Measurements from ENCODE around the gene FBXO4.

FBXO4 gene

DNA sequence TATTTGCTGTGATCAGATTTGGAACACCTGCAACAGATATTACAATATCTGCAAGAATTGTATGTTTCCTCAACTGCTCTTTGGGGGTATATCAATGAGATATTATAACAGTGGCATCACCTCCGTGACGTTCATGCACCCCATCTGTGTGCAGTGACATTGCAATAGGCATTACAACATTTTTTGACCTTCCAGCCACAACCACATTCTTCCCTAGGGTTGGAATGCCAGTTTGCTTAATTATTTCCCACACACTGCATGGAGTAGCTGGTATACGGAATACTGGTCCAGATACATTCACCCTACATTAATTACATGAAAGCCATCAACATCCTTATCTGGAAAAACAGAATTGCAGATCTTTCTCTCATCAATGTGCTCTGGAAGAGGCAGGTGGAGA lies 42.3 kb downstream of the FBXO4 start:
- H3K27ac ChIP-seq (replicated peaks; ENCODE audit: low read length), result no peak overlapping the region
- H3K18ac ChIP-seq (ENCODE audit: low read length), result no peak overlapping the region
- H2BK120ac ChIP-seq (ENCODE audit: low read depth, low read length), result no peak overlapping the region
- no peak overlapping the region for H2BK12ac ChIP-seq (ENCODE audit: low read length)
- H3K14ac ChIP-seq (ENCODE audit: low read length), result no peak overlapping the region
- no CpG with 5 or more reads among the region's 3 CpGs for WGBS, 2 donors (ENCODE audit: extremely low coverage in 2 of 2, insufficient read length in 2 of 2, insufficient replicate concordance in 1 of 2)
- H3K9me3 ChIP-seq (replicated peaks in 1 of 2; ENCODE audit: control insufficient read depth in 2 of 2, insufficient read depth in 1 of 2, low read depth in 1 of 2, low read length in 2 of 2), result no peaks in the 10 kb centered on the region
- H3K9ac ChIP-seq (ENCODE audit: low read depth, low read length, poor library complexity), result no peak overlapping the region
- H2AFZ ChIP-seq (ENCODE audit: low read length), result no peak overlapping the region
- no peak overlapping the region for H2BK5ac ChIP-seq (ENCODE audit: low read length)
- H2BK15ac ChIP-seq (ENCODE audit: low read length), result no peak overlapping the region
- H4K8ac ChIP-seq (ENCODE audit: low read depth, low read length), result no peak overlapping the region
- no peaks in the 10 kb centered on the region for H3K79me1 ChIP-seq (ENCODE audit: low read depth, low read length)
- no peaks in the 10 kb centered on the region for H3K27me3 ChIP-seq (ENCODE audit: control insufficient read depth in 3 of 3, insufficient read depth in 3 of 3, low read depth in 1 of 3, low read length in 3 of 3)
- H2AK5ac ChIP-seq (ENCODE audit: low read depth, low read length), result no peak overlapping the region
- H3K4me3 ChIP-seq (ENCODE audit: low read length in 2 of 2), result no peak overlapping the region
- no peaks in the 10 kb centered on the region for H3K4me1 ChIP-seq (ENCODE audit: control insufficient read depth in 2 of 2, insufficient read depth in 1 of 2, low read depth in 1 of 2, low read length in 2 of 2)
- H3K4ac ChIP-seq (ENCODE audit: low read length), result no peak overlapping the region
- no peak overlapping the region for H3K23ac ChIP-seq (ENCODE audit: low read depth, low read length, poor library complexity)
- H3K36me3 ChIP-seq (replicated peaks in 1 of 2; ENCODE audit: control insufficient read depth in 2 of 2, insufficient read depth in 2 of 2, low read length in 2 of 2), result no peaks in the 10 kb centered on the region
- no peak overlapping the region for H4K91ac ChIP-seq (ENCODE audit: low read depth, low read length, poor library complexity)
- DNase-seq (ENCODE audit: low spot score), result no peak
- no peak overlapping the region for H3K4me2 ChIP-seq (ENCODE audit: insufficient read depth, low read length, poor library complexity, severe bottlenecking)

DNA sequence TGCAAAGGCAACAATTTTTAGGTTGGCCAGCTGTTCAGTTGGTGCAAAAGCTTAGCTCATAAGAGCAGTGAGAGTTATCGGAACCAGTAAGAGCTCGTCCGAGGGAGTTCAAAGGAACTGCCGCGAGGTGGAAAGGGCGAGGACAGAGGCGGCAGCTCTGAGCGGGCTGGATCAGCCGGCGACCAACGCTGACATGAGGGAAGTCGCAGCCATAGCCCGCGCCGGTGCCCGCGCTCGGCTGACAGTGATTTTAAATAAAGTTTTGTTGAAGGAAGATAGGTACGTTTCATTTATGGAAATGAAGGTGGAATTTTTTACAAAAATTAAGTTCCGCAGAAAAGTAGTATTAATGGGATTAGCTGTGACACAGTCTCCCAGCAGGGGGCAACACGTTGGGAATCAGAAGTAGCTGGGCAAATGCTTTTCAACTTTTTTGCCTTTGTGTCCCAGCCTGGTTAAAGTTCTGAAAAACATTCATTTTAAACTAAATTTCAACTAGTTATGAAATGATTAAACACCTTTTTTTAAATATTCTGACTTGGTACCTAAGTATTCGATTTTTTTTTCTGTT lies 43.2 kb downstream of the FBXO4 start:
- H3K14ac ChIP-seq (ENCODE audit: low read length), result no peak overlapping the region
- no peak overlapping the region for H4K8ac ChIP-seq (ENCODE audit: low read depth, low read length)
- no peak overlapping the region for H3K4me2 ChIP-seq (ENCODE audit: insufficient read depth, low read length, poor library complexity, severe bottlenecking)
- WGBS, 2 donors (ENCODE audit: extremely low coverage in 2 of 2, insufficient read length in 2 of 2, insufficient replicate concordance in 1 of 2), result 100% methylated on average over 2 of the region's 22 CpGs; no CpG with 5 or more reads in 1 of the 2 donors
- no peak overlapping the region for H3K18ac ChIP-seq (ENCODE audit: low read length)
- H2AK5ac ChIP-seq (ENCODE audit: low read depth, low read length), result no peak overlapping the region
- H3K23ac ChIP-seq (ENCODE audit: low read depth, low read length, poor library complexity), result no peak overlapping the region
- H3K9ac ChIP-seq (ENCODE audit: low read depth, low read length, poor library complexity), result no peak overlapping the region
- H2BK12ac ChIP-seq (ENCODE audit: low read length), result no peak overlapping the region
- H3K4me3 ChIP-seq (ENCODE audit: low read length in 2 of 2), result no peak overlapping the region
- no peaks in the 10 kb centered on the region for H3K4me1 ChIP-seq (ENCODE audit: control insufficient read depth in 2 of 2, insufficient read depth in 1 of 2, low read depth in 1 of 2, low read length in 2 of 2)
- no peak overlapping the region for H2BK5ac ChIP-seq (ENCODE audit: low read length)
- H3K79me1 ChIP-seq (ENCODE audit: low read depth, low read length), result no peaks in the 10 kb centered on the region
- H3K9me3 ChIP-seq (replicated peaks in 1 of 2; ENCODE audit: control insufficient read depth in 2 of 2, insufficient read depth in 1 of 2, low read depth in 1 of 2, low read length in 2 of 2), result no peaks in the 10 kb centered on the region
- H3K36me3 ChIP-seq (replicated peaks in 1 of 2; ENCODE audit: control insufficient read depth in 2 of 2, insufficient read depth in 2 of 2, low read length in 2 of 2), result no peaks in the 10 kb centered on the region
- no peak overlapping the region for H3K4ac ChIP-seq (ENCODE audit: low read length)
- no peaks in the 10 kb centered on the region for H3K27me3 ChIP-seq (ENCODE audit: control insufficient read depth in 3 of 3, insufficient read depth in 3 of 3, low read depth in 1 of 3, low read length in 3 of 3)
- no peak overlapping the region for H2BK15ac ChIP-seq (ENCODE audit: low read length)
- H3K27ac ChIP-seq (replicated peaks; ENCODE audit: low read length), result no peak overlapping the region
- H2AFZ ChIP-seq (ENCODE audit: low read length), result no peak overlapping the region
- no peak for DNase-seq (ENCODE audit: low spot score)
- no peak overlapping the region for H2BK120ac ChIP-seq (ENCODE audit: low read depth, low read length)
- no peak overlapping the region for H4K91ac ChIP-seq (ENCODE audit: low read depth, low read length, poor library complexity)

- no peak overlapping the region for H2BK5ac ChIP-seq (ENCODE audit: low read length)
- no peak overlapping the region for H2BK120ac ChIP-seq (ENCODE audit: low read depth, low read length)
- no peaks in the 10 kb centered on the region for H3K79me1 ChIP-seq (ENCODE audit: low read depth, low read length)
- H2BK12ac ChIP-seq (ENCODE audit: low read length), result no peak overlapping the region
- no peak overlapping the region for H4K8ac ChIP-seq (ENCODE audit: low read depth, low read length)
- H3K4ac ChIP-seq (ENCODE audit: low read length), result no peak overlapping the region
- no peaks in the 10 kb centered on the region for H3K4me1 ChIP-seq (ENCODE audit: control insufficient read depth in 2 of 2, insufficient read depth in 1 of 2, low read depth in 1 of 2, low read length in 2 of 2)
- H3K36me3 ChIP-seq (replicated peaks in 1 of 2; ENCODE audit: control insufficient read depth in 2 of 2, insufficient read depth in 2 of 2, low read length in 2 of 2), result no peaks in the 10 kb centered on the region
- H3K18ac ChIP-seq (ENCODE audit: low read length), result no peak overlapping the region
- H3K27me3 ChIP-seq (ENCODE audit: control insufficient read depth in 3 of 3, insufficient read depth in 3 of 3, low read depth in 1 of 3, low read length in 3 of 3), result no peaks in the 10 kb centered on the region
- H4K91ac ChIP-seq (ENCODE audit: low read depth, low read length, poor library complexity), result no peak overlapping the region
- H2AK5ac ChIP-seq (ENCODE audit: low read depth, low read length), result no peak overlapping the region
- no peak overlapping the region for H3K4me3 ChIP-seq (ENCODE audit: low read length in 2 of 2)
- no peak overlapping the region for H2AFZ ChIP-seq (ENCODE audit: low read length)
- H3K27ac ChIP-seq (replicated peaks; ENCODE audit: low read length), result no peak overlapping the region
- H3K4me2 ChIP-seq (ENCODE audit: insufficient read depth, low read length, poor library complexity, severe bottlenecking), result no peak overlapping the region
- H3K23ac ChIP-seq (ENCODE audit: low read depth, low read length, poor library complexity), result no peak overlapping the region
- WGBS, 2 donors (ENCODE audit: extremely low coverage in 2 of 2, insufficient read length in 2 of 2, insufficient replicate concordance in 1 of 2), result no CpG with 5 or more reads among the region's 3 CpGs
- no peak for DNase-seq (ENCODE audit: low spot score)
- H3K9ac ChIP-seq (ENCODE audit: low read depth, low read length, poor library complexity), result no peak overlapping the region
- H3K9me3 ChIP-seq (replicated peaks in 1 of 2; ENCODE audit: control insufficient read depth in 2 of 2, insufficient read depth in 1 of 2, low read depth in 1 of 2, low read length in 2 of 2), result peaks cover 0 to 2% of the 10 kb centered on the region in 2 donors
- H2BK15ac ChIP-seq (ENCODE audit: low read length), result no peak overlapping the region
- H3K14ac ChIP-seq (ENCODE audit: low read length), result no peak overlapping the region
These were observed 48.0 kb downstream of the FBXO4 start for GRCh38 chr5:41973087-41973486.

DNA sequence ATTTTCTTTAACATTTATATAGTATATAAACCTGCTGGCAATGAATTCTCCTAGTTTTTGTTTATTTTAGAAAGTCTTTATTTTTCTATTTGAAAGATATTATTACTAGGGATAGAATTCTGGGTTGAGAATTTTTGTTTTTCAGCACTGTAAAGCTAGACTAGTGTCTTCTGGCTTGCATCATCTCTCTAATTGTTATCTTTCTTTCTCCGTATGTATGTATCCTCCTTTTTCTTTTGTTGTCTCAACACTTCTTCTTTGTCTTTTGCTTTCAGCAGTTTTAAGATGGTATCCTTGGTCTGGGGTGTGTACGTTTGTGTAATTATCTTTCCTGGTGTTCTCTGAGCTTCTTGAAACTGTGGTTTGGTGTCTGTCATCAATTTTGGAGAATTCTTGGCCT lies 48.8 kb downstream of the FBXO4 start:
- no peak overlapping the region for H3K14ac ChIP-seq (ENCODE audit: low read length)
- H3K4me1 ChIP-seq (ENCODE audit: control insufficient read depth in 2 of 2, insufficient read depth in 1 of 2, low read depth in 1 of 2, low read length in 2 of 2), result no peaks in the 10 kb centered on the region
- no peak overlapping the region for H3K4me2 ChIP-seq (ENCODE audit: insufficient read depth, low read length, poor library complexity, severe bottlenecking)
- no peak overlapping the region for H3K27ac ChIP-seq (replicated peaks; ENCODE audit: low read length)
- H2BK5ac ChIP-seq (ENCODE audit: low read length), result no peak overlapping the region
- no CpG with 5 or more reads among the region's 2 CpGs for WGBS, 2 donors (ENCODE audit: extremely low coverage in 2 of 2, insufficient read length in 2 of 2, insufficient replicate concordance in 1 of 2)
- no peak overlapping the region for H3K18ac ChIP-seq (ENCODE audit: low read length)
- H3K4ac ChIP-seq (ENCODE audit: low read length), result no peak overlapping the region
- no peaks in the 10 kb centered on the region for H3K36me3 ChIP-seq (replicated peaks in 1 of 2; ENCODE audit: control insufficient read depth in 2 of 2, insufficient read depth in 2 of 2, low read length in 2 of 2)
- no peak for DNase-seq (ENCODE audit: low spot score)
- no peak overlapping the region for H2BK120ac ChIP-seq (ENCODE audit: low read depth, low read length)
- H2BK12ac ChIP-seq (ENCODE audit: low read length), result no peak overlapping the region
- no peak overlapping the region for H2BK15ac ChIP-seq (ENCODE audit: low read length)
- H4K8ac ChIP-seq (ENCODE audit: low read depth, low read length), result no peak overlapping the region
- no peak overlapping the region for H4K91ac ChIP-seq (ENCODE audit: low read depth, low read length, poor library complexity)
- H2AK5ac ChIP-seq (ENCODE audit: low read depth, low read length), result no peak overlapping the region
- no peaks in the 10 kb centered on the region for H3K79me1 ChIP-seq (ENCODE audit: low read depth, low read length)
- H2AFZ ChIP-seq (ENCODE audit: low read length), result no peak overlapping the region
- no peak overlapping the region for H3K23ac ChIP-seq (ENCODE audit: low read depth, low read length, poor library complexity)
- no peaks in the 10 kb centered on the region for H3K27me3 ChIP-seq (ENCODE audit: control insufficient read depth in 3 of 3, insufficient read depth in 3 of 3, low read depth in 1 of 3, low read length in 3 of 3)
- no peak overlapping the region for H3K4me3 ChIP-seq (ENCODE audit: low read length in 2 of 2)
- H3K9me3 ChIP-seq (replicated peaks in 1 of 2; ENCODE audit: control insufficient read depth in 2 of 2, insufficient read depth in 1 of 2, low read depth in 1 of 2, low read length in 2 of 2), result peaks cover 0 to 2% of the 10 kb centered on the region in 2 donors
- H3K9ac ChIP-seq (ENCODE audit: low read depth, low read length, poor library complexity), result no peak overlapping the region

Measured in neuronal stem cell (in vitro differentiated cells).